ENCODE data around the gene UNC119.

Gene UNC119

DNA sequence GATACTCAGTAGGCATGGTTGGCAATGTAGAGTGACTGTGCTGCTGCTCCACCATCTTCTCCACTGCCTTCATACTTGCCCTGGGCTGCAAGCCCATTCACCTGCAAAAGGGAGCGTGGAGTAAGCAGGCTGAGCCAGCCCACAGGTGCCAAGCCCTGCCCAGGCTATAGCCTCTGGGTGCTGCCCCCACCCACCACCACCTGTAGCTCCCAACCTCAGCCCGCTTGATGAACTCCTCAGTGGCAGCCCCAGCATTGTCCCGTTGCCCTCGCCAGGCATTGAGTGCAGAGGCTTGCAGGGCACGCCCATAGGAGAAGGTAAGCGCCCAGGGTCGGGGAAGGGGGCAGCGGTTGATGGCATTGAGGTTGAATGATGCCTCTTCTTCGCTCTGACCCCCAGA is 21.1 kb upstream of the UNC119 start:
- in situ Hi-C loops (cut with MboI; ENCODE audit: low sequenced_read_pairs): no loop called here

DNA sequence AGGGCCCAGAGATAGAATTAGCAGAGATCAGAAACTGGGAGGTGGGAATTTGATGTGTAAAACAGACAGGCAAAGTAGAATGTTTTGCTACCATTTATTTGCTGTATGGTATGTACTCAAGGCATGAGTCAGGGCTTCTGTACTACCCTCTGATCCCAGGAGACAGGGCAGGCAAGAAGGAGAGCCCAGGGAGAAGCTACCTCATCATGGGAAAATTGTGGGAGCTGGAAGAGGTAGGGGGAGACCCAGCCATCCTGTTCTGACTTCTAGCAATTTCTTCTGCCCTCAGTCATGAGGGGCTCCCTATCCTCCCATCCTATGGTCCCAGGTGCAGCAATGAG is 20.6 kb upstream of the UNC119 start:
- in situ Hi-C loops (cut with MboI; ENCODE audit: low sequenced_read_pairs): no loop called here

DNA sequence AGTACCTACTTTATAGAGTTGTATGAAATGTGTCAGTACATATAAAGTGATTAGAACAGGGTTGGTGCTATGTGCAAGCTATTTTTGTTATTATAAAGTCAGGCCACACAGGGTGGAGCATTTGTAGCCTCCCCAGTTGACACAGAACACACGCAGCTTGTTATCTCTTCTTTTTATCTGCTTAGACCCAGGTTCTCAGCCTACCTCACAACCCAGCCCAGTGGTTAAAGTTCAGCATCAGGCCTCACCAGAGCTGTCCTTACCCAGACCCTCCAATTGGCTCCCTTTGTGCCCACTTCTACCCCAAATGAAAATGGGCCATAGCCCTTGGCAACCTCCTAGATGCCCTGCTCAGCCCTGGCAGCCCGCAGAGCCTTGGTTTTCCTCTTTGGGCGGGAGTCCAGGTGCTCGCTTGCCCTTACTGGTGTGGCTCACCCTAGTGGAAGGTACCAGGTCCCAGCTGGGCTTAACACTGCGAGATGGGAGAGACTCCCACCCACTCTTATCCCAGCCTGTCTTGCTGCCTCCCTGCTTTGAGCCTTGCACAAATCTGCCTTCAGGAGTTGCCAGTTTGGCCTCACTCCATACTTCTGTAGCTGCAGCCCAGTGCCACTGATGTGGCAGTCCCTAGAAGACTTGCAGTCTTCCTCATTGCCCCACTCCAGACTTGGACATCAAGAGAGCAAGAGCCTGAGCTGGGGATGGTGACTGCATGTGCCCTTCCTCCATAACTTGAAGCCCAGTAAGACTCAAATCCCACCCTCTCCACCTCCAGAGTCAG is 20.0 kb upstream of the UNC119 start:
- in situ Hi-C loops (cut with MboI; ENCODE audit: low sequenced_read_pairs): no loop called here

DNA sequence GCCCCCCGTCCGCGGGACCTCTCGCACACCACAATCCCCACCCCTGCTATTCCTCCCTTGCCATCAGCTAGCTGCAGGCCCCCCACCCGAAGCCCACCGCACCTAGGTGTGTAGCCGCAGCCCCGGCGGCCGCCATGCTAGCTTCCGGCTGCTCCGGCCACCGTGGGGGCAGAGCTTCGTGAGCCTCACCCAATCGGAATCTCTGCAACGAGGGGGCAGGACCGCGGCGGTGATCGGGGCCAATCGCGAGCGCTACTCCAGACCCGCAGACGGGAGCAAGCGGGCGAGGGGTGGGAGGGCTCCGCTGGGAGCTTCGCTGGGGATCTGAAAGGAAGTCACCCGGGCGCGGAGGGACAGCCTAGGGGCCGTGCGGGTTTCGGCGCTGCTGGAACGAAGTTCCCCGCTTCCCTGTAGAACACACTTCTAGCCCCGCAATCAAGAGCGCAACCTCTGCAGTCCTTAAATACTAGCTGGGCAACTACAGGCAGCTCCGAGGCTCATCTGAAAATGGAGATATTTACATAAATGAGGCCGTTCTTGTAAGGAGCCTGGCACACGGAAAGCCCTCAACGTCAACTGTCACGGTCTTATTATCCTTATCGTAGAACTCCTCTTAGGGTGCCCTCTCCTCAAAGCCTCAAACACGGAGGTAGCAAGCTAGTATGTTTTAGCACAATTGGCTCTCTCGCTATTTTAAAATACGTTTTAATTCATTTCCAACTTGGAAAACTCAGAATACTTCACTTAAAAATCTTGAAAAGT is 19.1 kb upstream of the UNC119 start, which contains the start of gene PIGS:
Gene PIGS (minus strand): TSS at position 164 of the 762 bp plus-strand sequence. CDS start 28 bp downstream, at position 136.
- in situ Hi-C loops (cut with MboI; ENCODE audit: low sequenced_read_pairs): no loop called here

DNA sequence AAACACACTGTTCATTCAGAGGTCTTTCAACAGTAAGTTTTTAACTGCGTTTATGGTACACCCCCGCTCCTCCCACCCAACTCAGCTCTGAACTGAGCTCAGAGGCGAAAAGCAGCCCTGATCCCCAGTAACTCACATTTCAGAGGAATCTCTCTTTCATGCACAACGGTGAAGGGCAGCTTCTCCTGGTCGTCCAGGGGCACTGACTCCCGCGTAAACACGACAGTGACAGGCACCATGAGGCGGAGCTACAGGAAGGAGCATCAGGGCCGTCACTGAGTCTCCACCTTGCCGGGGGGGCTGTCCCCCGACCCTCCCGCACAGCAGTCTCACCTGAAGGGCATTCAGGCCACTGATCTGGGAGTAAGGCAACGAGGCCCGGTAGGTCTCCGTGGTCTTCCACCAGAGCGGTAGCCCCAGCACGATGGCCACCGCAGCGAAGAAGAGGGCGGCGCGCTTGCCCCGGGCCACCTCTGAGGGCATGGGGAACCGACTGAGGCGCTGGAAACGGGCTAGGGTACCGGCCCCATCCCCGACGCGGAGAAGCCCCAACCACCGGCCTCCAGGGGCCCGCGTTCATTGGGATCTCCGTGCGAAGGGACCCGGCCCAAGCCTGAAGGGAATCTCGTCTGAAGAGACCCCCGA is 18.4 kb upstream of the UNC119 start:
- in situ Hi-C loops (cut with MboI; ENCODE audit: low sequenced_read_pairs): no loop called here

DNA sequence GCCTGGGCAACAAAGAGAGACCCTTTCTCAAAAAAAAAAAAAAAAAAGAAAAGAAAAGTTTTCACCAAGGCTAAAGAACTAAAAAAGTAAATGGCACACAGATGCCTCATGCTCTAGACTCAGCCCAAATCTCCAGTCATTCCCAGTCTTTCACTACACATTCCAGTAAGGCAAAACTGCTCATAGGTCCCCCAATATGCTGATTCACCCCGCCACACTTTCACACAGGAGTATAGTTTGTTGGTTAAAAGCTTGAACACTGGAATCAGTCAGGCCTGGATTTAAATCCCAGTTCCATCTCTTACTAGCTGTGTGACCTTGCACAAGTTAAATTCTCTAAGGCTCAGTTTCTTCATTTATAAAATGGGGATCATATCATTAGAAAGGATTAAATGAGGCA is 17.0 kb upstream of the UNC119 start:
- in situ Hi-C loops (cut with MboI; ENCODE audit: low sequenced_read_pairs): no loop called here

DNA sequence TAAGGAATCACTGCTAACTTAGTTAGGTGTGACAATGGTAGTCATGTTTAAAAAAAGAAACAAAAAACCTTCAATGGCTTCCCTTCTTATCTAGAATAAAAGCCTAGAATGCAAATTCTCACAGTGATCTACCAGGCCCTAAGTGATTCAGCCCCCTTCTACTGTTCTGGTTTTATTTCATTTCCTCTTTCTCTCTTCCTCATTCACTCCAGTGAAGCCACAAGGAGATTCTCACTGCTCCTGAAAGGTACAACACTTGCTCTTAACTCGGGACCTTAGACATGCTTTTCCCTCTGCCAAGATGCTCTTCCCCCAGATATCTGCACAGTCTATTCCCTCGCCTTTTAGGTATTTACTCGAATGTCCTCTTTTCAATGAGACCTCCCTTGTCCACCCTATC is 15.2 kb upstream of the UNC119 start:
- in situ Hi-C loops (cut with MboI; ENCODE audit: low sequenced_read_pairs): no loop called here

DNA sequence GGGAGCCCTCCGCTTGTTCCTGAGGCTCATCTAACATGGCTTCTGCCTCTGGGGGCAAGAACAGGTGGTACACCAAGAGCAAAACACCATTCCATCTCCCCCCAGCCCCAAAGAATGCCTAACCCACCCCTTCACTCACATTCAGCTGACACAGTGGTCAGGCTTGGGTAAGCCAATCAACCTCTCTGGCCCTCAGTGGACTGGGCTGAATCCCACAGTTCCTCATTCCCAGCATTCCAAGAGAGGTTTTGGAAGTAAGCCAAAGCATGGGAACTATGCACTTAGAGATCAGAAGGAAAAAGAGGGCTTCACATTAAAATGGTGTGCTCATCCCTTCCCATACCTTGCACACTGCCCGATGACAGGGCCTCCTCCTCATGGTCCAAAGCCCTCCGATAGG is 11.1 kb upstream of the UNC119 start:
- in situ Hi-C loops (cut with MboI; ENCODE audit: low sequenced_read_pairs): no loop called here

DNA sequence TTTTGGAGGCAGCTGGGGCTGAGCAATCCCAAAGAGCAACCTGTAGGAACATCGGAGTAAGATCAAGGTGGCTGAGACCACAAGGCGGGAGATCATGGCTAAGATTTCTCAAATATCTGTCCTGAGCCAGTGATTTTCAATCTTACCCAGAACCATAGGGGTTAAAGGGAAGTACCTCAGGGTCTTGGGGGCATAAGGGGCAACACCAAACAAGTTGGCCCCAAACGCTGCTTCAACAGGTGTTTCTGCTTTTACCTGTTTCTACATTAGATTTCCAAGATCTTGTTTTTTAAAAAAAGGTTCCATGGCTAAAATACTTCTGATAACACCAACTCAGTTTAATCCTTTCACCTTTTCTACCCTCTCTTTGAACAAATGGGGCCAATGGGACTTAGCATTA is 2.6 kb upstream of the UNC119 start:
- in situ Hi-C loops (cut with MboI; ENCODE audit: low sequenced_read_pairs): no loop called here

DNA sequence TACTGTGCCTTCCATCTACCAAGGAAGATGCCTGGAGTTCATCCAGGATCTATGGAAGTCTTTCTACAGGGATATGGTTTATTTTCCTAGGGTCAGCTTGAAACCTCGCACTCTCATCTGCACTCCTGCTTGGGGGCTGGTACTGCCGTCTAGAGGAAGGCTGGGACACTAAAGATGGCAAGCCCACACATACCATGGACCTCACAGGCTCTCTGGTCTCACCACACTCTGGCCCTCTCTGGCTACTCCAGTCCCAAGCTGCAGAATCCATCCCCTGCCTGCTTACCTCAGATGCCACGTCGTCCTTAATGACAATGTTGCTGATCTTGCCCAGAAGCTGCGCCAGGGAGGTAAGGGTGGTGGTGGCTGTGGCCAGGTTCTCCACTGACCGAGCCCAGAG is 2.1 kb upstream of the UNC119 start:
- in situ Hi-C loops (cut with MboI; ENCODE audit: low sequenced_read_pairs): no loop called here

DNA sequence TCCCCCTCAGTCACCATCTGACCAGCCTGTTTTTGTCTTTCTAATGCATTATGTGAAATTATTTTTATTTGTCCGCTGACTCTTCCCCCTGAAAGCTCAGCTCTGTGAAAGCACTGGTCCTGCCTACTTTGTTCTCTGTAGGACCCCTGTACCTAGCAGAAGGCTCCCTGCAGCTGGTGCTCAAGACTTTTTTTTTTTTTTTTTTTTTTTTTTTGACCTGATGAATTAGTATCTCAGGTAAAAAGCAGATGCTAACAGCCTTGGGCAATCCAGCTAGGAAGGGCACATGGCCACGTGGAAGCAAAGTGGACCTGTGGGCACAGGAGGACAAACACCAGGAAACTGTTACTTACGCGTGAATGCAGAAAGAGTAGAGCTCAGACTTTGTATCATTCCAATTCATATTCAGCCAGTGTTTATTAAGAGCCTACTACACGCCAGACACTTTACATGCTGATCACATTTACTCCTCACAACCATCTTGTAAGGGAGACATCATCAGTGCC is 629 bp upstream of the UNC119 start:
- in situ Hi-C loops (cut with MboI; ENCODE audit: low sequenced_read_pairs): no loop called here

DNA sequence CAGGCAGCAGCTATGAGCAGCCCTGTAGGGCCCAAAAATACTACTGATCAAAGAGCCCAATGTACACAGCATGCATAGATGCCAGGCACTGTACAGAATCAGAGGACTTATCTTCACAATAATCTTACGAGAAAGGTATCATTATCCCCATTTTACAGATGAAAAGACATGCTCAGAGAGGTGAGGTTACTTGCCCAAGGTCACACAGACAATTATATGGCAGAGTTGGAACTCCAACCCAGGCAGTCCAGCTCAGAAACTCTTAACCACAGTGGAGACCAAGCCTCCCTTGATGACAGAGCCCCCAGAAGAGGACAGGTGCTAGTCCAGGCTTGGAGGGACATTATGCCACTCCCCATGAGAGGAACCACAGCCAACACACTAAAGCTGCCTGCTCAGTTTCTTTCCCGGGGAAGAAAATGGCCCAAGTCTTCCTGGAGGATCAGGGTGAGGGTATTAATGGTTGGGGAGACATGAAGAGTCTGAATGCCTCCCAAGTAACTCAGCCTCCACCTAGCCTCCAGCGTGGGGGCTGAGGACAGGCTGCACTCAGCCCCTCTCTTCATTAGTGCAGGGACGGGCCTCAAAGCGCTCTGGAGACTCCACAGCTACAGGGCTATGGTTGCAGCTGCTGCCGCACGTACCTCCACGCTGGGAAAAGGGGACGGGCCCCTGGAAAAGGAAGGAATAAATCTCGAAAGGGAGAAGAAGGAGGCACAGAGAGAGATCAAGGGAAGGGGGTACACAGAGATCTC is 826 bp downstream of the UNC119 start:
- in situ Hi-C loops (cut with MboI; ENCODE audit: low sequenced_read_pairs): no loop called here

DNA sequence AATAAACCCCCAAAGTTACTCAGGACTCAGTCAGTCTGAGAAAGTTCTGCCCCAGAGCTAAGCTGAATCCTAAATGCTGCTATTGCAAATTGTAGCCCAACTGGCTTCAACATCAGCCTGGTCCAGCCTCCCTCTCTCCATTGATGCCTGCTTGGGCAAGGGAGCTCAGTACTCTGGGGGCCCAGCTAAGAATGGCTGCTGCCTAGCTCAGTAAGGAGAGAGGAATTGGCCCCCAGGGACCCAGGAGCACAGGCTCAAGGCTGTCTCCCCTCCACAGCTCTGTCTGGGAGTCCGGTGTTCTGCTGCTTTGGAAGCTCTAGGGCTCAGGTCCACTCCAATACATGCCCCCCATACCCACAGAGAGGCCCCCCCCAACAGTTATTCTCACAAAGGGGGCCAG is 1.6 kb downstream of the UNC119 start:
- in situ Hi-C loops (cut with MboI; ENCODE audit: low sequenced_read_pairs): no loop called here

DNA sequence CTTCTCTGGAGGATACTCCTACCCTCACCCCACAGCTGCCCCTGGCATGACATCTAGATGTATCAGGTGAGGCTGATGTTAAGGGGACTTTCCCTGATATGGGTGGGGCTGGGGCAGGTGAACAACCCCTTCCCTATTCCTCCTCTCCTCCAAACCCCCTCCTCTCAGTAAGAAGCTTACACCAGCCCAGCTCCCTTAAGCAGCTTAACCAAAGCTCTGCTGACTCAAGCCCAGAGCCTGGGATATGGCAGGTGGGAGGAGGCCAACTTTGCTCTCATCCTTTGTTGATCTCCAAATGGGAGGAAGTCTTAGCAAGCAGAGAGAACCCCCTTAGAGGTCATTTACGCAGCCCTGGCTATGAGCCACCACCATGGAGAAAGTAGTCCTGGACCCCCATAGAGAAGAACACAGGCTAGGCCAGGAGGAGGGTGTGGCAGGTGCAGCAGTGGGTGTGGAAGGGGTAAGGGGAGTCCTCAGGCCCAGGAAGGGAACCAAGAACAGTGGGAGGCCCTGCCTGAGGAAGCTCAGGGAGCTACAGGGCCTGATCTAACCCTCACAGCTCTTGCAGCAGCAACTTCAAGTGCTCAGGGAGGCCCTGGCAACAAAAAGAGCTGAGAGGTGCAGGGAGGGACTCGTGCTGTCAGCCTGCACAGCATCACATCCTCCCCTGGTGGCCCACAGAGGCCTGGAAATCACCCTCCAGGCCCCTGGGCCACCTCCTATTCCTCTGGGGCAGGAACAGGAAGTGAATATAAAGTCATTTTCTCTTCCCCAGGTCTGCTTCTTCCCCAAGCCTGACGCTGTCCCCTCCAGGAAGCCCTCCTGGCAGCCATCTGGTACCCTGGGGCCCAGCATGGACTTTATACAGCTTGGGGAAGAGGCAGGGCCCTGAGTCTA is 2.9 kb downstream of the UNC119 start:
- in situ Hi-C loops (cut with MboI; ENCODE audit: low sequenced_read_pairs): no loop called here

DNA sequence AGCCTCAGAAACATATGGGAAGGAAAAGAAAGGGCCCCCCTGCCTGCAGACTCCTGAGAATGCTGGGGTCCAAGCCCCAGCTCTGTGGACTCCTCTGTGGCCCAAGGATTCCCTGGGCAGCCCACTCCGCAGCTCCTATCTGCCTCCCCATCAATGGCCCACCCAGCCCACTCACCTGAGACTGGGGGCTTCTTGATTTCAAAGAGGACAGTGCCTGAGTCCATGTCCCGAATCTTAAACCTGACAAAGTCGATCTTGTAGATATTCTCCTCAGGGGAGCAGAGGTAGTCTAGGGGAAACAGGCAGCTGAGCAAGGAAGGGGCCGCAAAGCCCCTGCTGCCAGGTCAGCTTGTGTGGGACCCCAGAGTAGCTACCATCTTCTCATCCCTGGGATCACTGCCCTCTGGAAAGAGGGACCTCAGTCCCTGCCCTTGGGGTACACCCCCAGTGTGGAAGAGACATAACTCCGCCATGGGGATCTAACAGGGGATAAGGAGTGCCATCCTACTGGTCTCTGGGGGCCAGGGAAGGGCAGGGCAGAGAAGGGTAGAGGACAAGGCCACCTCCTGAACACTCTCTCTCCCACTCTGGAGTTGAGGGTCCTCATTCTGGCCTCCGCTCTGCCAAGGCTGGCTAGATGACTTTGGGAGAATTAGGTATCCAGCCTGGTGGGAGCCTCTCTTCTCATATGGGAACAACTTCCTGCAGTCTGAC is 3.9 kb downstream of the UNC119 start:
- in situ Hi-C loops (cut with MboI; ENCODE audit: low sequenced_read_pairs): no loop called here

DNA sequence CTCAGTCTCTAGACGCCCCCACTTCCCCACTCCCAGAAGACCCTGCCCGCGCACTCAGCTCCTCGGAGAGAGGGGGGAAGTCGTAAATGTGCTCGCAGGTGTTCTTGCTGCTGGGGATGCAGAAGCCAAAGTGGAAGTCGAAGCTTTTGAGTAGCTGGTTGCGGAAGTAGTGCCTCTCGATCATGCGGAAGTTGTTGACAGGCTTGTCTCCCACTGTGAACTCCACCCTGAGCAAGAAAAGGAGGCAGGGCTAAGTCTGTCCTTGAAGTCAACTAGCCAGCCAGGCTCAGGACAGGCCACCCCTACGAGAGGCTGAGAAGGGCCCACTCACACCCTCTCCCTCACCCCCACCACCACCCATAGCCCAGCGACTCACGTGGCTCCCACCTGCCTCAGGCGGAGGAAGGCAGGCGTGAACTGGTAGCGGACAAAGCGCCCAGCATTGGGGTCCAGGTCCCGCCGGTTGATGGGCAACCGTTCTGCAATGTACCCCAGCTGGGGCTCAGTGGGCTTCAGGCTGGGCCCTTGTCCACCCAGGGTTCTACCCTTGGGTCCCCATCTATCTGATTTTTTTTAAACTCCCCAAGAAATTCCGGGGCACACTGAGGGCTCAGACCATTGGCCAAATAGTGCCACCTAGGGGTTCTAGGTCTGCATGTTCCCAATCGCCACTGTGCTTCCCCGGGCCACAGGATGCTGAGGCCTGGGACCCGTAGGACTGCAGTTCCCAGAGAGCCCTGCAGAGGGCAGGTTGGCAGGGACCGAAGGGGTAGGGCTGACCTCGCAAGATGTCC is 4.6 kb downstream of the UNC119 start:
- in situ Hi-C loops (cut with MboI; ENCODE audit: low sequenced_read_pairs): no loop called here

DNA sequence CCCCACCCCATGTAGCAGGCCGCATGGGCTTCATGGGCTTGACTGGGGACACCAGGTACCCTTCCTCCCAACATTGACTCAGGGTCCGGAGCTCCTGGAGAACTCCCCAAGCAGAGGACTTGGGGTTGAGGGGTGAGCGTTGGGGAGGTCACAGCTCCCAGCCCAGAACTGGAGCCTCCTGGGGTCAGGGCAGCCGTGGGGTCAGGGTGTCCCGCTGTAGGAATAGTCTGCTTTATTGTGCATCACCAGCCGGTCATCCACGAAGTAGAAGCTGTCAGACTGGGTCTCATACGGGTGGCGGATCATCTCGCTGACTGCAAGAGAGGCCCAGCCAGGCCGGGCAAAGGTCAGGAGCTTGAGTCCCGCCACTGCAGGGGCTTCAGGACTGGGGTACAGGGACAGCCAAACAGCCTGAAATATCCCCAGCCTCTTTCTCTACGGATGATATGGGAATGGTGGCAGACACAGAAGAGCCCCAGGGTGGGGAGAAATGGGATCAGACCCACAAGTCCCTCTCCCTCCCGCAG is 5.3 kb downstream of the UNC119 start:
- in situ Hi-C loops (cut with MboI; ENCODE audit: low sequenced_read_pairs): no loop called here

DNA sequence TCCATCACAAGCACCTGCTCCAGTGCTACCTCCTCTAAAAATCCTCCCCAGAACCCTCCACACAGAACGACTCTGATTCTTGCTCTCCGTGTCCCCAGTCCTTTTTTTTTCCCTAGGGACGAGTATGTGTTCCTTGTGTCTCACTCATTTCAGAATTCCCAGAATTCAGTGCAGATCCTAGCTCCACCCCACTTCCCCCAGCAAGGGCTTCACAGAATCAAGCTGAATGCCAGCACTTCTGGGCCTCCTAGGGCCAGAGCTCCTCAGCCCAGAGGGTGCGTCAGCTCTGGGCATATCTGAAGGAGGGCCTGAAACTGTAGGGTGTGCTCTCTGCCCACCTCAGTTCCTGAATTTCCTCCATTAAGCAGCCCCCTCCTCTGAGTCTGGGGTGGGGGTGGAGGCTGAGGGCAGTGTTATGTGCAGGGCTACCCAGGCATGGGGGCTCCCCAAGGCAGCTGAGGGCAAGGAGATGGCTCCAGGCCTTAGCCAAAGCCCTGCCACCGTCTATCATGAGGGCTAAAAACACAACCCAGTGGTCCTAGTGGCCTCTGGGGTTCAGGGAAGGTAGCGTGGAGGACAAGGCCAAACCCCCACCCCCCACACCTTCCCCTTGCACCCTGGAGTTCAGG is 6.5 kb downstream of the UNC119 start:
- in situ Hi-C loops (cut with MboI; ENCODE audit: low sequenced_read_pairs): no loop called here
